CD4-positive, alpha-beta T cell treated with Interleukin-4 for 4 hours (primary cell): ENCODE measurements around the gene PIK3C2B.
A peak's percentile ranks its signal among the peaks of the same experiment; 100 is the strongest.

Source experiments
- DNase-seq: peaks from one replicate; pipeline ENCODE4 v3.0.0-alpha.2; 2020

PIK3C2B gene

DNA sequence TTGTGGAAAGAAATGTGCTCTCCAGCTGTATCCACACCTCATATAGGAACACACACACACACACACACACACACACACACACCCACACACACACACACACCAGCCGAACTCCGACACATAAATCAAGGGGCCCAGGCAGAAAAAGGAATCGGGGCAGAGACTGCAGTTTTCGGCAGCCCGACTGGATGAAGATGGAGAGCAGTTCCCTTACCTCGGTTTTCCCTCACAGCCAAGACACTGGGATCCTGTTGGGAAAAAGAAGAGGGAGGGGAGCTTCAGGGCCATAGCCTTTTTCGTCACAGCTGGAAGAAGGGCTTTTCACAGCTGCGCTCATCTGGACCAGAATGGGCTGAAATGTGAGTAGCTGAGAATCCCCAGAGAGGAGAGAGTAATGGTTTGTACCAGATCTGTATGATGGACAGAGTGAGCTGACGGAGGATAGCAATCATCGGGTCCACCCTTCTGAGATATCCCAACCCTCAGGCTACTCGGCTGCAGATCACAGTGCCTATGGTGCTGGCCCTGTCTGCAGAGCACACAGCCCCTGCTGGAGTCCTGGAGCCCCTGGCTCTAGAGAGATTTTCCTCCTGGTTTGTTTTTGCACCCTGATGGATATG is 37.7 kb downstream of the PIK3C2B start:
- no peak for DNase-seq

DNA sequence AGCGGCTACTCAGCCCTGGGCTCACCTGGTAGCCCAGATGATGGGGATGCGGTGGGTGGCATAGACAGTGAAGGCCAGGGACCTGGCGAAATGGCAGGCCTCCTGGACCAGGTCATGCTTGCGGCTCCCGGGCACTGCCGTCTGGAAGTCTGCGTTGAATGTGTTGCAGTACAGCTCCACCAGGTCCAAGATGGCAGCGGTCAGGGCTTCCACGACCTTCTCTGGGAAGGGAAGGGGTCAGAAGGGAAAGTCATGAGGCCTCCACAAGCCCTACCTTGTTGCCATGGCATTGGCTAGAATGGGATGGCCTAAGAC is 38.8 kb downstream of the PIK3C2B start:
- no peak for DNase-seq

DNA sequence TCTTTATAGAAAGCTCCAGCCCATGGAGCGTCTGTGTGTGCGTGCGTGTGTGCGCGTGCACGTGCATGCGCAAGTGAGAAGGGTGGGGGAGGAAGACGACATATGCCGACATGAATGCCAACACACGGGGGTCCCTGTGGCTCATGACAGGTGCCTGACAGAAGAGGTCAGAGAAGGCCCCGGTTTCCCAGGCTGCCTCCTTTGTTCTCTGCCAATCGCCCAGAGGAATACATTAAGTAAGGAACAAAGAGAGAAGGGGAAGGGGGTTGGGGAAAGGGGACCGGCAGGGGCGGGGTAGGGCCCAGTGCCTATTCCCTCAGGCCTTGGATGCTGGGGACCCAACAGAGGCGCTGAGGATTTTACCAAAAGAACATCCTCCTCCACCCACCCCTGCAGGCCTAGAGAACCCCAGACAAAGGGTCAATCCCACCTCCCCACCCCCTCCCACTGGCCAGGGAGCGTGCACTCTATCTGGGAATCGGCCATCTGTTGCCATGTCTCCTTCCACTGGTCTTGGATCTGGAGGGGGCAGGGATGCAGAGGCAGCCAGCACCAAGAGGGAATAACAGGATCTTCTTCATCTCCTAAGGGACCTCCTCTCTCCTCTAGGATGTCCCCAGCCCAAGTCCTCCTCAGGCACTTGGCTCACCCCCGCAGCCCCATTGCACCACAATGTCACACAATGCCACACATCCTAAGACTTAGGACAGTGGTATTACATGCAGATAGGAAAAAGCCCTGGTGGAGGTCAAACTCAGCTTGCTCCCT is 39.4 kb downstream of the PIK3C2B start:
- no peak for DNase-seq

GRCh38 chr1:204454476-204454875 is 40.1 kb downstream of the PIK3C2B start:
- no peak for DNase-seq

DNA sequence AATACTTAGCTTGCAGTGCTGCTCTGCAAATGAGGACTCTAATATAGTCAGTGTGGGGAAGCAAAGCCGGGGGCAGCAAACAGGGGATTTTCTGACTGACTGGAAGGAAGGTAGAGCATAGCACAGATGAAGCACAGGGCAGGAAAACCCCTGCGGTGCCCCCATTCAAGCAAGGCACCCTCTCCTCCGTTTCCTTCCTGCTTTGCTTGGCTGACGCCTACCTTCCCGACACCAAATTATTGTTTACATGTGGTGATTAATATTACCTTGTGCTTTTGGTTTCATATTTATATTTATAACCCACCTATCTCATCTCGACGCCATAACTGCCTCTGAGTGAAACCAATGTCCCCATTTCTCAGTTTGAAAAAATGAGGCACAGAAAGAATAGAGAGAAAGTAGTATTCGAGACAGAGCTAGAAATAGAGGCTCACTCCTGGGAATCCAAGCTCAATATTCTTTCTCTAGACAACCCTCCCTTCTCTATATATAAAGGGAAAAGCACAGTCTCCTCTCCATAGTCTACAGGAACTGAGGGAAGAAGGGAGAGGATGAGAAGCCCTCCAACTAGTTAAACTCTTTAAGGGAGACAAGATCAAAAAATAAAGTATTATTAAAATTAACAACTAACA is 41.3 kb downstream of the PIK3C2B start:
- DNase-seq, result peak; percentile 92

DNA sequence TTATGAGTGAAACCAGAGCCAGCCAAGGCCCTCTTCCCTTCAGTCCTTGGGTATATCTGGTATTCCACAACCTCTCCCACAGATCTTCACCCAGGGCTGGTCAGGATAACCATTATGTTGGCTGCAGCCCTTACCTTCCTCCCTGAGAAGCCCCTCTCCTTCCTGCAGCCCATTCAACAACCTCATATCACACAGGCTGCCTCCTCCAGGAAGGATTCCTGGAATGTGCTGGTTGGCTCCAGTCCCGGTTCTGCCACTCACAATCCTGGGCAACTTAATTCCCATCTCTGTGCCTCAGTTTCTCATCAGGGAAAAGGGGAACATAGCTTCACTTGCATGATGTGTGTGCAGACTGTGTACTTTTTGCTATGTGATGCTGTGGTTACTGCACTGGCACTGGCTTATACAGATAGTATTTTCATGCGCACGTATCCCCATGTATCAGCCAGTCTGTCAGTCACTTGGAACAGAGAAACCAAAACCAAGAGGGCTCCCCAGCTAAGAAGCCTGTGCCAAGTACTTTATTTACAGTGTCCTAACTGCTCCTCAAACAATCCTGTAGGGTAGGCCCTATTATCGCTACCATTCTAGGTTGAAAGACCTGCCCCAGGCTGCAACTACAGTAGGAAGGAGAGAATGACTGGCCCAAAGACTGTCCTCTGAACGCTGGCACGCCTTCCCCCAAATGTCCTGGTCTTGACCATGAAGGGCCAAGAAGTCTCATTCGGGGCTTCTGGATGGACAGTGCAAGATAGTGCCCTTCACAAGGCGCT is 43.1 kb downstream of the PIK3C2B start:
- no peak for DNase-seq

- no peak for DNase-seq
These were observed 43.9 kb downstream of the PIK3C2B start for GRCh38 chr1:204450461-204451257.

DNA sequence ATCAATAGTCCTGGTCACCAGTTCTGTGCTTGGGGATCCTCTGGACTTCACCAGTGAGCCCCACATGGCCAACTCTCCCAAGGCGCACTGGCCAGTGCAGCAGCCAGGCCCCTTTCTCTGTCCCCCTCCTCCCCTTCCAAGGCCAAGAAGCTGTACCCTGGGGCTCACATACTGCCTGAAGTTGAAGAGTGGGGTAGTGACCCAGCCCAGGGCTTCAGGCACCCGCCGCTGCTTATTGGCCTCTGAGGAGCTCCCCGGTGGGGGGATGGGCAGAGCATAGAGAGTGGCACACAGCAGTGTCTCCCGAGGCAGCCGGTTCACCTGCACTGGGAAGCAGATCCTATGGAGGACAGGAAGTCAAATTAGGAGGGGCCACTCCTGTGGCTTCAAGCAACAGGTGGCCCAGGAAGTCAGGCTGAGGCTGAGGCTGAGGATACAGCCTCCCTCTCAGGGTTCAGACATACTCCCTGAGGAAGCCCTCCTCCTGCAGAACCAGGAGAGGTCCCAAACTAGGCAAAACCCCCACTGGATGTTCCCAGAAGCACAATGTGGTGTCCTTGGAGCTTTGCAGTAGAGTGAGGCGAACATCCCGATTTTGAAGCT is 44.8 kb downstream of the PIK3C2B start:
- DNase-seq, result no peak

- no peak for DNase-seq
These were observed 45.5 kb downstream of the PIK3C2B start for GRCh38 chr1:204448991-204449677.

- DNase-seq, result no peak
These were observed 46.2 kb downstream of the PIK3C2B start for GRCh38 chr1:204448344-204448964.

- no peak for DNase-seq
These were observed 46.9 kb downstream of the PIK3C2B start for GRCh38 chr1:204447736-204448135.

GRCh38 chr1:204447190-204447589 is 47.4 kb downstream of the PIK3C2B start:
- DNase-seq, result no peak

DNA sequence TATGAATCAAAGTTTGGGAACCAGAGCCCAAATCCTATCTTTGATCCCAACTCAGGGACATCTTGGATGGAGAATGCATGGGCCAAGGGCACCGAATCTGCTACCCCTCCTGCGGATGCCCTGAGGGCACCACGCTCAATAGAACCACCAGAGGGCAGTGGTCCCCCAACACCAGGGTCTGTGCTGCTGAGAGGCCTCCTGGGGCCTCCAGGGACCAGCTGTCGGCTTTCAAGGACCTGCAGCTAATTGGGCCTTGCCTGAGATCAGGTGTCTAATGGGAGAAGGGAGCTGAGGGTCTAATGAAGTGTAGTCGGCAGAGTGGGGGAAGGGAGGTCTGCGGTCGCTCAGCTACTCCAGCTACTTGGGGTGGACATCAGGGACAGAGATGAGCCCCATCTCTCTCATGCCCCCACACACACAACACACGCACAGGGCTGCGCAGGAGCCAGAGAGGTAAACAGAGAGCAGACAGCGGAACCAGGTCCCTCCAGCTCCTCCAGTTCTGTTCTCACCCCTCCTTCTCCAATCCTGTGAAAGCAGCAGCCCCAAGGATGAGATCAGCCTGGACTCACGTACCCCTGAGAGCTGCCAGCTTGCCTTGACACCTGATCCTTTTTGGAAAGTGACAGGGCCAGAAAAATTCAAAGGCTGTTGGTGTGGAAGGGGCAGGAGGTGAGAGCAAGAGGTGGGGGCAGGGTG is 48.0 kb downstream of the PIK3C2B start:
- peak; percentile 79 for DNase-seq

DNA sequence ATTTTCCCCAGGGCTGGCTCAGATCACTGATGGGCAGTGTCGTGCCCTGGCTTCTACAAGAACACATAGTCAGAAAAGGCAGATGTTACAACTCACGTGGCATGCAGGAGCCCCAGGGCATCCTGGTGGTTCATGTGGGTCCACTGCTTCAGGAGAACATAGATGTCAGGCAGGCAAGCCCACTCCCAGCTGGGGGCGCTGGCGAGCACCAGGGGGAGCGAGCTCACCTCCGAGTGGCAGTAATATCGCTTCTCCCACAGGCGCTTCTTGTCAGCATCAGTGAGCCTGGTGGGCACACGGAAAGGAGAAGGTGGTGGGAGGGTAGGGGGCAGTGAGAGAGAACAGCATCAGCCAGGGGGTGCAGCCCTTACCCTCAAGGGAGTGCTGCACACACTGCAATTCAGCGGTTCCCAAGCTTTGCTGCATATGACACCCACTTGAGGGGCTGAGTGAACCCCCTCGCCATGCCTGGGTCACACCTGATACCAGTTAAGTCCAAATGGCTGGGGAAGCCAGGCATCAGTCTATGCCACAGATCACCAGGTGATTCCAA is 48.7 kb downstream of the PIK3C2B start:
- peak; percentile 17 for DNase-seq
